IgD-negative memory B cell (primary cell): ENCODE measurements around the gene CEP120. TPM values are rescaled to one million over a fixed set of nuclear protein-coding genes. Genes with fewer than 3 reads are reported as not detected.
"Not testable (repeated sequence)": the region's sequence is repeated elsewhere in the genome, so short reads cannot be mapped to it uniquely, and the experiment has no call there.

Experiments
- H3K27ac Mint-ChIP-seq, 3 donors: one replicate each; pipeline ENCODE4 v1.8.0; 2020 to 2022; ENCODE audit warnings: mild to moderate bottlenecking in 3 of 3, mixed read lengths in 3 of 3, moderate library complexity in 1 of 3
- H3K27me3 Mint-ChIP-seq: one replicate; pipeline ENCODE4 v1.8.0; 2021; ENCODE audit warnings: mixed read lengths
- H3K36me3 Mint-ChIP-seq: one replicate; pipeline ENCODE4 v1.8.0; 2020; ENCODE audit warnings: mild to moderate bottlenecking, mixed read lengths
- H3K4me1 Mint-ChIP-seq, 3 donors: one replicate each; pipeline ENCODE4 v1.8.0; 2020 to 2022; ENCODE audit warnings: mixed read lengths in 3 of 3, mild to moderate bottlenecking in 1 of 3
- H3K4me3 Mint-ChIP-seq, 4 donors: one replicate each; pipeline ENCODE4 v1.8.0; 2020 to 2022; ENCODE audit warnings: mild to moderate bottlenecking in 4 of 4, mixed read lengths in 4 of 4, moderate library complexity in 3 of 4
- H3K9me3 Mint-ChIP-seq, 3 donors: one replicate each; pipeline ENCODE4 v1.8.0; 2020 to 2021; ENCODE audit warnings: mixed read lengths in 3 of 3, mild to moderate bottlenecking in 1 of 3
- polyA plus RNA-seq: library from polyadenylated mRNA; unstranded; fragments of 300-500 nt; fragmentation: Illumina TruSeq; gene quantifications from one replicate; pipeline ENCODE4 v1.2.3, GENCODE V29; 2021

Gene CEP120
- polyA plus RNA-seq, 1 donor from 2014 or later: 29.1 TPM

DNA sequence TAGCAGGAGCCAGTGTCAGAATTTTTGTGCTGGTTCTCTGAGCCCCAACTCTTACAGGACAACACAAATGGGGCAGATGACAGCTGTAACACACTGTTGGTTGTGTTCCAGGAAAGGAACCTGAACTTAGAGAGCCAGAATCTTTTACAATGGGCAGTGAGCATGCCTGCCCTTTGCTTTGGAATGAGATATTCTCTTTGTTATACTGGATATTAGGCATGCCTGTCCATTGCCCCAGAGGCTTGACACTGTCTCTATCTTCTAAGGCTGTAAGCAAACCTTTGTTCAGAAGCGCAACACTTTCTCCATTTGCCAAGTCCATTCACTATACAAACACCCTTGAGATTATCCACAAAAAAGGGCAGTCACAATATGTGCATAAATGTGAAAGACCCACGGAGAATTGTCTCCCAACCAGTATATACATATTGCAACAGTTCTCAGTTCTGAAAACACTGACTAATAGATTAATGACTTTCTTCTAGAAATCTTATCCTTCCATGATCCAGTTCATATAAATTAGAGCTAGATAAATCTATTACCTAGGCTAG lies 26.3 kb upstream of the CEP120 start:
- peaks cover 23 to 29% (median 26%) of the 10 kb centered on the region in 3 donors for H3K4me1 Mint-ChIP-seq
- H3K27me3 Mint-ChIP-seq: no peaks in the 10 kb centered on the region
- no peak overlapping the region for H3K4me3 Mint-ChIP-seq
- H3K9me3 Mint-ChIP-seq: no peaks in the 10 kb centered on the region
- no peak overlapping the region for H3K27ac Mint-ChIP-seq
- peaks cover 3% of the 10 kb centered on the region for H3K36me3 Mint-ChIP-seq

GRCh38 chr5:123448743-123449142 lies 25.5 kb upstream of the CEP120 start:
- Mint-ChIP-seq H3K27me3 (no peaks in the 10 kb centered on the region), H3K4me3 (no peak overlapping the region), H3K4me1 (peaks cover 20 to 24% (median 24%) of the 10 kb centered on the region in 3 donors), H3K36me3 (peaks cover 3% of the 10 kb centered on the region), H3K9me3 (no peaks in the 10 kb centered on the region), H3K27ac (no peak overlapping the region)

DNA sequence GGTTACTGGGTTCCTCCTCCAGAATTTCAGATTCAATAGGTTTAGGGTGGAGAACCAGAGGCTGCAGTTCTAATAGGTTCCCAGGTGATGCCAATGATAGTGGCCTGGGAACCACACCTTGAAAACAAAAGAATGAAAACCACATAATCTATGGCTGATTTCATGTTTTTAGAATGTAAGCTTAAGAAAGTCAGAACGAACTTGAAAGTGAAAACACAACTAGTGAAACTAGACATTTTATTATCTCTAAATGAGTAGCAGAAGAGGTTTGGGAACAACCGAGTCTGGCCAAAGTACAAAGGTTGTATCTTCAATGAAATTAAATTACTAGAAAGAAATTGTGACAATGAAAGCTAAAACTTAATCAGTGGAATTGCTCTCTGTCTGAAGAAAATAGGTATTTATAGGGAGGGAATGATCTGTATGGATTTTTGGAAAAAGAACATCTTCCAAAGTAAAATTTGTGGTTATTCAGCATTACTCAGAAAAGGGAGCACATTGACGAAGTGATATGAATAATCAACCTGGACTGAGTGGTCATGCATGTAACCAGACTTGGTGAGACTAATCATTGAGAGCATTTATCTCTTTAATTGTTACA lies 24.9 kb upstream of the CEP120 start:
- H3K4me3 Mint-ChIP-seq: peak overlapping the region in 2 of 4 donors; percentile 8 to 83
- no peaks in the 10 kb centered on the region for H3K9me3 Mint-ChIP-seq
- no peaks in the 10 kb centered on the region for H3K27me3 Mint-ChIP-seq
- peaks cover 3% of the 10 kb centered on the region for H3K36me3 Mint-ChIP-seq
- peaks cover 20 to 24% (median 24%) of the 10 kb centered on the region in 3 donors for H3K4me1 Mint-ChIP-seq
- peak overlapping the region in 1 of 3 donors; percentile 8 for H3K27ac Mint-ChIP-seq

DNA sequence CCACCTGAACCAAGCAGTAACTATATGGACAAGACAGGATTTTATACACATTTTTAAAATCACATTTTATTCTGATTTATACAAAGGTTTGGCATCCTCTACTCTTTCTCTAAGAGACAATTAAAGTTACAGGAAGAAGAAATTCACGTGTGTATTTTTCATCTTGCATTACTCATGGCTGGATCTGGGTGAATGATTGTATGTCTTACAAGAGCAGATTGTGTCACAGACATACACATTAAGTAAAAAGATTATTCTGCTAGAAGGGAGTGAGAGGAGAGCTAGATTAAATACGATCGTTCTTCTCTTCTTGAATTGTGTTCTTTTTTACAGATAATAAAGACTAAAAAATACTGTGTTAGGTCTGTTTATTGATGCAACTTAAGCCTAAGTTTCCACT lies 20.8 kb upstream of the CEP120 start:
- Mint-ChIP-seq H3K27ac (no peak overlapping the region), H3K27me3 (no peaks in the 10 kb centered on the region)

GRCh38 chr5:123441408-123441807 lies 18.2 kb upstream of the CEP120 start:
- Mint-ChIP-seq H3K27me3 (no peaks in the 10 kb centered on the region), H3K27ac (no peak overlapping the region), H3K36me3 (no peaks in the 10 kb centered on the region), H3K4me1 (peaks cover 8 to 10% (median 10%) of the 10 kb centered on the region in 3 donors), H3K4me3 (no peak overlapping the region), H3K9me3 (no peaks in the 10 kb centered on the region)

More for the DNA sequence above, 20.8 kb upstream of the CEP120 start:
- H3K9me3 Mint-ChIP-seq: no peaks in the 10 kb centered on the region
- H3K4me1 Mint-ChIP-seq: peaks cover 16 to 24% (median 20%) of the 10 kb centered on the region in 3 donors
- peaks cover 3% of the 10 kb centered on the region for H3K36me3 Mint-ChIP-seq
- H3K4me3 Mint-ChIP-seq: no peak overlapping the region

DNA sequence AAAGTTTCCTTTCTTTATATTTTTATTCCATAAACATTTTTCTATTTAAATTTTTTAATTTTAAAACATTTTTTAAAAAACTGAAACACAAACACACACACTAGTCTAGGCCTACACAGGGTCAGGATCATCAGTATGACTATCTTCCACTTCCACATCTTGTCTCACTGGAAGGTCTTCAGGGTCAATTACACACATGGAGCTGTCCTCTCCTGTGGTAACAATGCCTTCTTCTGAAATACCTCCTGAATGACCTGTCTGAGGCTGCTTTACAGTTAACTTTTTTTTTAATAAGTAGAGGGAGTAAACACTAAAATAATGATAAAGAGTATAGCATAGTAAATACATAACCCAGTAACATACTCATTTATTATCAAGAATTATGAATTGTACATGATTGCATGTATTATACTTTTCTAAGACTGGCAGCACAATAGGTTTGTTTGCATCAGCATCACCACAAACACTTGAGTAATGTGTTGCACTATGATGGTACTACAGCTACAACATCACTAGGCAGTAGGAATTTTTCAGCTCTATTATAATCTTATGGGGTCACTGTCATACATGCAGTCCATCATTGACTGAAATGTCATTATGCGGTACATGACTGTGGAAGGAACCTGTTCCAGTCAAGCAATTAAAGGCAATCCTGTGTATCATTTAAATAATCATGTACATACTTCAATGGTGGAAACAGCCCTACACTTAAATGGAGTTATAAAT lies 17.4 kb upstream of the CEP120 start:
- peaks cover 3 to 8% (median 6%) of the 10 kb centered on the region in 3 donors for H3K4me1 Mint-ChIP-seq
- H3K27me3 Mint-ChIP-seq: no peaks in the 10 kb centered on the region
- no peak overlapping the region for H3K27ac Mint-ChIP-seq
- no peak overlapping the region for H3K4me3 Mint-ChIP-seq
- H3K9me3 Mint-ChIP-seq: no peaks in the 10 kb centered on the region
- no peaks in the 10 kb centered on the region for H3K36me3 Mint-ChIP-seq

DNA sequence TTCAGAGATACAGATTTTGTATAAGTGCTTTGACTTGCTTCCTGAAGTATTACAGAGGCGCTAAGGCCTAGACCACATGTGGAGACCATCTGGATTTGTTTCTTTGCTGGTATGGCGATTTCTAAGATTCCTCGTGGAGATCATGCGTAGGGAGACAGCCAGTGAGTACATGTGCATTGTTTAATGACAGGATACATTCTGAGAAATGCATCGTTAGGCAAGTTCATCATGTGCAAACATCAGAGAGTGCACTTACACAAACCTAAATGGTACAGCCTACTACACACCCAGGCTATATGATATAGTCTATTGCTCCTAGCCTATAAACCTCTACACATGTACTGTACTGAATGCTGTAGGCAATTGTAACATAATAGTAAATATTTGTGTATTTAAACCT lies 16.5 kb upstream of the CEP120 start:
- Mint-ChIP-seq H3K36me3 (no peaks in the 10 kb centered on the region), H3K4me3 (no peak overlapping the region), H3K27me3 (no peaks in the 10 kb centered on the region), H3K9me3 (no peaks in the 10 kb centered on the region), H3K27ac (no peak overlapping the region), H3K4me1 (peaks cover 3 to 8% (median 6%) of the 10 kb centered on the region in 3 donors)

GRCh38 chr5:123438902-123439301 lies 15.7 kb upstream of the CEP120 start:
- Mint-ChIP-seq H3K9me3 (no peaks in the 10 kb centered on the region), H3K4me3 (no peak overlapping the region), H3K36me3 (no peaks in the 10 kb centered on the region), H3K27me3 (no peaks in the 10 kb centered on the region), H3K4me1 (peaks cover 3 to 8% (median 6%) of the 10 kb centered on the region in 3 donors), H3K27ac (no peak overlapping the region)

- H3K27me3 Mint-ChIP-seq: no peaks in the 10 kb centered on the region
Observed at GRCh38 chr5:123438244-123438643, 15.0 kb upstream of the CEP120 start.

GRCh38 chr5:123436201-123436600 lies 13.0 kb upstream of the CEP120 start:
- Mint-ChIP-seq H3K27ac (no peak overlapping the region), H3K9me3 (no peaks in the 10 kb centered on the region), H3K4me1 (peaks cover 0 to under 1% (median 0%) of the 10 kb centered on the region in 3 donors), H3K27me3 (no peaks in the 10 kb centered on the region), H3K4me3 (no peak overlapping the region), H3K36me3 (peaks cover 3% of the 10 kb centered on the region)

More at GRCh38 chr5:123438244-123438643, 15.0 kb upstream of the CEP120 start:
- Mint-ChIP-seq H3K9me3 (no peaks in the 10 kb centered on the region), H3K27ac (no peak overlapping the region), H3K36me3 (no peaks in the 10 kb centered on the region), H3K4me1 (peaks cover 3 to 8% (median 6%) of the 10 kb centered on the region in 3 donors), H3K4me3 (no peak overlapping the region)

DNA sequence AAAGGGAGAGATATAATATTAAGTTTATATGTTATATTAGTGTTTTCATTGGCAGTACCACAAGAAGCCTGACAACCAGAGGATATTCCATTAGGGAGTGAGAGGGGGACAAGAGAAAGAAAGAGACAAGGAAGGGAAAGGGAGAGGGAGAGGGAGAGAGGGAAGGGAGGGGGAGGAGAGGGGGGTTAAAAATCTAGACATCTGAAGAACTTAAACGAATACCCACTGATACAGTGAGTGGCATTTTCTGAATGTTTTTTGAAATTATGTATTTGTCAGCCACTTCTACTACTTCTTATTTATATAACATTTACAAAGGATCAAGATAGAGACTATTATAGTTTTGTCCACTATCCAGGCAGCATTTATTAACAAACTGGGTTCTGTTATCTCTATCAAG lies 11.6 kb upstream of the CEP120 start:
- H3K4me3 Mint-ChIP-seq: no peak overlapping the region
- no peaks in the 10 kb centered on the region for H3K9me3 Mint-ChIP-seq
- no peaks in the 10 kb centered on the region for H3K4me1 Mint-ChIP-seq
- H3K27ac Mint-ChIP-seq: no peak overlapping the region
- H3K27me3 Mint-ChIP-seq: no peaks in the 10 kb centered on the region
- H3K36me3 Mint-ChIP-seq: peaks cover 3% of the 10 kb centered on the region

DNA sequence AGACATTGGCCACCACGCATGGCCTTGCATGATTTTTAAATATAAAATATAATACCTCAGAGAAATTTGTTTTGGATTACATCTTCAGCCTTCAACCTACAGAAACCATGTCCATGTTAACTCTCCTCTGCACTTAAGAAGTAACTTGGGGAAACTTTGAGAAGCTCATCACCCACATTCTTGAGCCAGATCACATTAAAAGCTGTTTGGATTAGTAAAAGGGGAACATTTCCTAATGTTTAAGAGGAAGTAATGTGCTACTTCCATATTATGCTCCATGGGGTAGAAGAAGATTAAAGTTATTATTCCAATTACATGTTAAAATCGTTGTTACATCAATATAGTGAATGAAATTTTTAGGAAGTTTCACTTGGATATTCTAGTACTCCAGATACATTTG lies 10.4 kb upstream of the CEP120 start:
- Mint-ChIP-seq H3K4me3 (no peak overlapping the region), H3K36me3 (peaks cover 3% of the 10 kb centered on the region), H3K27ac (no peak overlapping the region), H3K4me1 (no peaks in the 10 kb centered on the region), H3K9me3 (no peaks in the 10 kb centered on the region), H3K27me3 (no peaks in the 10 kb centered on the region)

- not testable (repeated sequence) for H3K4me1 Mint-ChIP-seq, H3K27ac Mint-ChIP-seq, H3K9me3 Mint-ChIP-seq, H3K27me3 Mint-ChIP-seq, H3K36me3 Mint-ChIP-seq, H3K4me3 Mint-ChIP-seq
Observed at GRCh38 chr5:123430441-123430840, 7.2 kb upstream of the CEP120 start.

GRCh38 chr5:123429993-123430392 lies 6.8 kb upstream of the CEP120 start:
- H3K27me3 Mint-ChIP-seq: no peaks in the 10 kb centered on the region
- no peak overlapping the region for H3K27ac Mint-ChIP-seq
- H3K36me3 Mint-ChIP-seq: peaks cover 3% of the 10 kb centered on the region
- no peak overlapping the region for H3K4me3 Mint-ChIP-seq
- H3K4me1 Mint-ChIP-seq: peaks cover 0 to 1% (median 0%) of the 10 kb centered on the region in 3 donors
- H3K9me3 Mint-ChIP-seq: no peaks in the 10 kb centered on the region

DNA sequence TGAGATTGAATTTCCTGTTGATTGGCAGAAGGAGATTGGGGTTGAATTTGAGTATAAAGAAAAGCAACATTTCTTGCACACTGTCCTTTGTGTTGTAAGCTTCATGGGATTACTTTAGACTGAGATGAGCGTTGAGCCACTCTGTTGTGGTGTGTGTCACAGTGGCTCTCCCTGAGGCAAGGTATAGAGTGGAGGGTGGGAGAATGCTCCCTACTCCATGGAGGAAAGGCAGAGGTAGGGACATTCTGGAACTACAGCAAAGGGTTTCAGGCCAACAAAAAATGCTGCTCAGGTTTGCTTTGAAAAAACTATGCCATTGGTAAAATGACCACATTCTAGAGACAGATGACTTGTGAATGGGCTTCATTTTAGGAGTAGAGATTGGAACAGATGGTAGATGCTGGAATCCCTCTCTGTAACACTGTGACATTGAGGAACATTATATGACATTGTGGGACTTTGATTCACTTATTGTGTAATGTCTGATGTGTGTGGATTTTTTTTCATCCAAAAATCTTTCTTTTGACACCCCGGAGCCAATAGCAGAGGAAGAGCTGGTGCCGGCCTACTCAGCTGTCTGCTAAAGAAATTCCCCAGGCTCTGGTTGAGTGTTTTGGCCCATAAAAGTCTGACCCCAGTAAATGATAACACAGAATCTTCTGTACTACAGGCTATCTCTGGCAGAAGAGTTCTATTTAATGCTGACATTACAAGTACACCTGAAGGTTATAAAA lies 6.2 kb upstream of the CEP120 start:
- no peak overlapping the region for H3K27ac Mint-ChIP-seq

More for the DNA sequence above, 6.2 kb upstream of the CEP120 start:
- Mint-ChIP-seq H3K36me3 (peaks cover 3% of the 10 kb centered on the region), H3K4me3 (no peak overlapping the region), H3K4me1 (peaks cover 0 to 4% (median 0%) of the 10 kb centered on the region in 3 donors), H3K27me3 (no peaks in the 10 kb centered on the region), H3K9me3 (no peaks in the 10 kb centered on the region)
